Lower leg skin (tissue), 4 donors: Measurements from ENCODE around the gene NCKAP5L. TPM values are rescaled to one million over a fixed set of nuclear protein-coding genes. Genes with fewer than 3 reads are reported as not detected.

Source experiments
- DNase-seq, 2 donors: peaks; one replicate each; pipeline ENCODE4 v3.0.0-alpha.2; 2019; ENCODE audit warnings: low spot score in 2 of 2
- H3K4me3 ChIP-seq: fragments of 200-600 bp; sonication (generic); 2 replicates; pipeline ENCODE4 v1.5.1; 2017; ENCODE audit warnings: mild to moderate bottlenecking, low read depth; ENCODE audit not compliant: poor library complexity, severe bottlenecking
- CTCF ChIP-seq, 3 donors: fragments of 450-650 bp; IDR thresholded peaks; one replicate each; pipeline ENCODE4 v1.5.1; 2016; ENCODE audit warnings: antibody characterized with exemption in 3 of 3, mild to moderate bottlenecking in 3 of 3, moderate library complexity in 2 of 3
- POLR2A ChIP-seq, 2 donors: fragments of 450-650 bp; IDR thresholded peaks; one replicate each; pipeline ENCODE4 v1.6.1; 2016 to 2017; ENCODE audit warnings: antibody characterized with exemption in 2 of 2, mild to moderate bottlenecking in 1 of 2, moderate library complexity in 1 of 2
- WGBS, 2 donors: methylation state at CpG; one replicate each; pipeline ENCODE4 v1.1.5; 2018; 5-methylcytosine and 5-hydroxymethylcytosine counted together
- intact Hi-C: fragments of 100-400 bp; cut with DNase I; formaldehyde crosslinking; loops from one replicate; pipeline ENCODE4 v1.15.0; 2023; ENCODE audit warnings: low total_unique reads
- total RNA-seq, 4 donors: library from RNA; depleted of rRNA; stranded (reverse); fragments of >200 nt; gene quantifications; one replicate each; pipeline ENCODE4 v1.1.0, GENCODE V29; 2016

NCKAP5L gene
- total RNA-seq, 4 donors from 2014 or later, result 6.1 to 12.9 (median 9.0) TPM

GRCh38 chr12:49801141-49802063, 26.8 kb downstream of the NCKAP5L start:
- no peak overlapping the region for H3K4me3 ChIP-seq
- DNase-seq, result no peak
- 75 to 83% methylated on average over 16 to 17 of the region's 17 CpGs for WGBS, 2 donors
- intact Hi-C loops, result no loop called here
- TF ChIP-seq POLR2A (IDR thresholded peaks at IDR 0.05) (no peak), CTCF (IDR thresholded peaks at IDR 0.05) (no peak)

GRCh38 chr12:49800421-49801140, 27.6 kb downstream of the NCKAP5L start:
- intact Hi-C loops, result no loop called here
- no peak overlapping the region for H3K4me3 ChIP-seq
- TF ChIP-seq CTCF (IDR thresholded peaks at IDR 0.05) (no peak), POLR2A (IDR thresholded peaks at IDR 0.05) (no peak)
- no peak for DNase-seq
- WGBS, 2 donors, result 55 to 57% methylated on average over 11 of the region's 11 CpGs

- TF ChIP-seq CTCF (IDR thresholded peaks at IDR 0.05) (no peak), POLR2A (IDR thresholded peaks at IDR 0.05) (no peak)
- DNase-seq, result no peak
- WGBS, 2 donors, result 89 to 91% methylated on average over 2 of the region's 2 CpGs
- intact Hi-C loops, result no loop called here
- H3K4me3 ChIP-seq, result no peak overlapping the region
Measured at GRCh38 chr12:49798934-49799333, 29.3 kb downstream of the NCKAP5L start.

- WGBS, 2 donors, result 80 to 83% methylated on average over 7 of the region's 7 CpGs
- H3K4me3 ChIP-seq, result no peak overlapping the region
- no peak for DNase-seq
- TF ChIP-seq POLR2A (IDR thresholded peaks at IDR 0.05) (no peak), CTCF (IDR thresholded peaks at IDR 0.05) (no peak)
- intact Hi-C loops, result no loop called here
Measured at GRCh38 chr12:49798248-49798647, 30.0 kb downstream of the NCKAP5L start.

GRCh38 chr12:49797449-49797776, 30.8 kb downstream of the NCKAP5L start:
- H3K4me3 ChIP-seq, result no peak overlapping the region
- intact Hi-C loops, result no loop called here
- WGBS, 2 donors, result 80 to 97% methylated on average over 2 of the region's 2 CpGs
- no peak for DNase-seq
- TF ChIP-seq POLR2A (IDR thresholded peaks at IDR 0.05) (no peak), CTCF (IDR thresholded peaks at IDR 0.05) (no peak)
